K562 (cell line): ENCODE measurements around the gene KLHL6. TPM values are rescaled to one million over a fixed set of nuclear protein-coding genes. Genes with fewer than 3 reads are reported as not detected.

Source experiments
- ATAC-seq: fragments of 200-7000 bp; cut with Tn5 transposase; 3 replicates; pipeline ENCODE4 v1.9.1; 2020; ENCODE audit warnings: moderate library complexity
- BruUV-seq: library from RNA; stranded (reverse); fragments of 400-500 nt; replicated peaks from 2 replicates; lab custom pipeline; 2021; lab: Mats Ljungman, UMichigan
- CTCF ChIA-PET: fragments of 300-600 bp; formaldehyde crosslinking; extraction: SDS; loops from one replicate; lab custom pipeline; 2021; ENCODE audit warnings: low intra/inter-chr PET ratio; lab: Yijun Ruan, JAX
- POLR2A ChIA-PET: fragments of 300-600, 350-650 bp; sonication (Branson Sonifier 250); formaldehyde crosslinking; extraction: SDS; loops from one replicate; lab custom pipeline; 2021; ENCODE audit warnings: antibody characterized with exemption, inconsistent platforms; lab: Yijun Ruan, JAX
- DNase-seq, 4 experiments: peaks; one replicate each; pipeline versions ENCODE4 v3.0.0 to v3.0.0-alpha.2; 2011 to 2018; ENCODE audit warnings: low spot score in 3 of 4, mixed read lengths in 3 of 4; ENCODE audit errors: extremely low read depth in 1 of 4
- FAIRE-seq: peaks from 2 replicates; lab custom pipeline; 2011; peaks lifted over from hg19 to GRCh38; lab: Jason Lieb, UNC
- H2AFZ ChIP-seq: 2 replicates; pipeline ENCODE4 v1.6.0; 2011; ENCODE audit warnings: low read depth, low read length, control low read depth, inconsistent platforms
- H3K27ac ChIP-seq: fragments of 200-600 bp; 3 replicates; pipeline ENCODE4 v1.8.0; 2011; ENCODE audit warnings: low read depth, mild to moderate bottlenecking, control low read depth, inconsistent platforms, low read length, moderate library complexity, mixed read lengths; ENCODE audit errors: extremely low read depth
- H3K27me3 ChIP-seq, 2 experiments: fragments of 300-600 bp in 1 of 2; 2 replicates in 1 of 2; 3 replicates in 1 of 2; pipeline versions ENCODE4 v1.6.0 to v1.8.0; 2011; ENCODE audit warnings: inconsistent platforms in 2 of 2, low read length in 2 of 2, mild to moderate bottlenecking in 1 of 2, mixed read lengths in 1 of 2, moderate library complexity in 1 of 2; ENCODE audit not compliant: control insufficient read depth in 2 of 2, insufficient read depth in 2 of 2
- H3K36me3 ChIP-seq: fragments of 300-600 bp; 3 replicates; pipeline ENCODE4 v1.8.0; 2011; ENCODE audit warnings: mild to moderate bottlenecking, low read length, inconsistent platforms; ENCODE audit not compliant: control insufficient read depth, insufficient read depth
- H3K4me1 ChIP-seq, 2 experiments: fragments of 200-600 bp in 1 of 2; replicated peaks in 1 of 2; 2 replicates in 1 of 2; 3 replicates in 1 of 2; pipeline versions ENCODE4 v1.5.1 to v1.8.0; 2011; ENCODE audit warnings: inconsistent platforms in 2 of 2, low read length in 2 of 2, mild to moderate bottlenecking in 1 of 2, mixed read lengths in 1 of 2, moderate library complexity in 1 of 2; ENCODE audit not compliant: control insufficient read depth in 2 of 2, insufficient read depth in 2 of 2
- H3K4me2 ChIP-seq: 2 replicates; pipeline ENCODE4 v1.6.1; 2011; ENCODE audit warnings: low read length, control low read depth, inconsistent platforms, mixed read lengths; ENCODE audit not compliant: insufficient read depth
- H3K4me3 ChIP-seq: fragments of 200-600 bp; sonication (generic), shearing (Covaris generic); 2 replicates; pipeline ENCODE4 v1.5.1; 2016; ENCODE audit warnings: control low read depth, inconsistent platforms
- H3K79me2 ChIP-seq: fragments of 200-600 bp; 3 replicates; pipeline ENCODE4 v1.8.0; 2011; ENCODE audit warnings: low read length, inconsistent platforms; ENCODE audit not compliant: control insufficient read depth, insufficient read depth
- H3K9ac ChIP-seq, 2 experiments: 2 replicates each; pipeline versions ENCODE4 v1.6.0 to v1.6.1; 2011; ENCODE audit warnings: low read depth in 2 of 2, low read length in 2 of 2, control low read depth in 1 of 2, inconsistent platforms in 1 of 2, mild to moderate bottlenecking in 1 of 2, mixed read lengths in 1 of 2; ENCODE audit not compliant: insufficient read depth in 1 of 2
- H3K9me1 ChIP-seq: one replicate; pipeline ENCODE4 v1.6.0; 2011; ENCODE audit warnings: inconsistent platforms, mild to moderate bottlenecking, low read length, moderate library complexity; ENCODE audit not compliant: control insufficient read depth, insufficient read depth
- H3K9me3 ChIP-seq: replicated peaks from 2 replicates; pipeline ENCODE4 v1.5.1; 2011; ENCODE audit warnings: low read depth, low read length, inconsistent platforms; ENCODE audit not compliant: control insufficient read depth, insufficient read depth
- H4K20me1 ChIP-seq: replicated peaks from 2 replicates; pipeline ENCODE4 v1.6.1; 2011; ENCODE audit warnings: low read length, inconsistent platforms, mixed read lengths; ENCODE audit not compliant: control insufficient read depth, insufficient read depth
- CBFA2T2 ChIP-seq: fragments of 450-650 bp; conservative IDR thresholded peaks from 2 replicates; pipeline ENCODE4 v1.6.1; 2017; ENCODE audit warnings: mild to moderate bottlenecking
- CEBPG ChIP-seq, 3 experiments: fragments of 200-800 bp in 1 of 3; sonication (Bioruptor generic) in 1 of 3; sonication (generic) in 1 of 3; formaldehyde crosslinking in 1 of 3; IDR thresholded peaks in 2 of 3; conservative IDR thresholded peaks in 1 of 3; 2 replicates each; pipeline versions ENCODE4 v1.6.1 to v1.8.0; 2016 to 2022; ENCODE audit warnings: missing compliant biosample characterization in 2 of 3, missing genetic modification characterization in 2 of 3, mild to moderate bottlenecking in 1 of 3, missing genetic modification reagents in 1 of 3
- CSDE1 ChIP-seq, 2 experiments: fragments of 450-650 bp; IDR thresholded peaks; 2 replicates each; pipeline ENCODE4 v1.6.1; 2016; ENCODE audit warnings: mild to moderate bottlenecking in 1 of 2
- EZH2 ChIP-seq: IDR thresholded peaks from 2 replicates; pipeline ENCODE4 v1.6.1; 2012; ENCODE audit warnings: low read depth, mild to moderate bottlenecking, inconsistent platforms, low read length, borderline replicate concordance
- GABPB1 ChIP-seq: sonication (generic); formaldehyde crosslinking; IDR thresholded peaks from 2 replicates; pipeline ENCODE4 v1.8.0; 2022; ENCODE audit warnings: mild to moderate bottlenecking, missing genetic modification reagents
- HSF4 ChIP-seq: fragments of 250-450 bp; sonication (Bioruptor Pico); IDR thresholded peaks from 2 replicates; pipeline ENCODE4 v2.1.2; 2022; ENCODE audit warnings: mild to moderate bottlenecking, moderate library complexity, borderline replicate concordance
- KHSRP ChIP-seq: fragments of 450-650 bp; IDR thresholded peaks from 2 replicates; pipeline ENCODE4 v1.6.1; 2017
- TCF7 ChIP-seq: sonication (generic); IDR thresholded peaks from 2 replicates; pipeline ENCODE4 v1.6.1; 2016; ENCODE audit warnings: antibody characterized with exemption, borderline replicate concordance
- ZBTB17 ChIP-seq: fragments of 450-650 bp; formaldehyde crosslinking; IDR thresholded peaks from 2 replicates; pipeline ENCODE4 v1.4.0; 2020; ENCODE audit warnings: mild to moderate bottlenecking
- ZNF583 ChIP-seq: fragments of 250-450 bp; sonication (Bioruptor Pico); IDR thresholded peaks from 2 replicates; pipeline ENCODE4 v1.4.0; 2020
- WGBS: fragments of 100-300 bp; shearing (Covaris generic); methylation state at CpG from one replicate; pipeline ENCODE4 v1.1.6; 2016; ENCODE audit warnings: low coverage, mixed read lengths; ENCODE audit not compliant: insufficient coverage; ENCODE audit errors: missing lambda C conversion rate; 5-methylcytosine and 5-hydroxymethylcytosine counted together
- in situ Hi-C: fragments of 300-500 bp; cut with MboI; formaldehyde crosslinking; loops from 4 replicates; pipeline ENCODE4 v1.15.0; 2018; ENCODE audit warnings: inconsistent platforms, mixed read lengths
- intact Hi-C: fragments of 100-400 bp; cut with micrococcal nuclease; formaldehyde crosslinking; loops from 2 replicates; pipeline ENCODE4 v1.14.2; 2022
- polyA plus RNA-seq, 8 experiments: library from polyadenylated mRNA; depleted of rRNA in 4 of 8; stranded (reverse) in 5 of 8; unstranded in 3 of 8; fragments of >200 nt; fragmentation: Nextera tagmentation in 2 of 8; fragmentation: Illumina TruSeq in 1 of 8; extraction: Ambion mirVana in 2 of 8; extraction: Trizol in 1 of 8; gene quantifications; 2 replicates each; pipeline versions ENCODE4 v1.2.1 to v1.2.3, GENCODE V29; 2011 to 2014; ENCODE audit warnings: inconsistent platforms in 1 of 8, missing spikeins in 1 of 8
- total RNA-seq, 7 experiments: library from RNA; depleted of rRNA in 6 of 7; stranded (reverse); fragments of >200 nt in 6 of 7; fragmentation: Illumina TruSeq in 2 of 7; extraction: Trizol in 2 of 7; gene quantifications; 2 replicates each; pipeline versions ENCODE4 v1.2.1 to v1.2.3, GENCODE V29; 2011 to 2021; ENCODE audit warnings: low replicate concordance in 1 of 7
- TF ChIP-seq, protein P1 (sequence below): fragments of 450-650 bp; formaldehyde crosslinking; IDR thresholded peaks from 2 replicates; pipeline ENCODE4 v1.4.0; 2022; ENCODE audit warnings: mild to moderate bottlenecking, moderate library complexity
- TF ChIP-seq, protein P2 (sequence below), 3 experiments: fragments of 200-800 bp in 1 of 3; sonication (Bioruptor generic) in 1 of 3; sonication (generic) in 1 of 3; formaldehyde crosslinking in 1 of 3; IDR thresholded peaks; 2 replicates each; pipeline versions ENCODE4 v1.6.1 to v1.8.0; 2016 to 2022; ENCODE audit warnings: mild to moderate bottlenecking in 2 of 3, missing compliant biosample characterization in 2 of 3, missing genetic modification characterization in 2 of 3, missing genetic modification reagents in 1 of 3

Gene KLHL6
- total and polyA plus RNA-seq, 9 of the 15 experiments (the other 6 are each of a cell fraction or from before 2014, with no cell fraction given), result 0.18 to 2.1 (median 1.4) TPM

DNA sequence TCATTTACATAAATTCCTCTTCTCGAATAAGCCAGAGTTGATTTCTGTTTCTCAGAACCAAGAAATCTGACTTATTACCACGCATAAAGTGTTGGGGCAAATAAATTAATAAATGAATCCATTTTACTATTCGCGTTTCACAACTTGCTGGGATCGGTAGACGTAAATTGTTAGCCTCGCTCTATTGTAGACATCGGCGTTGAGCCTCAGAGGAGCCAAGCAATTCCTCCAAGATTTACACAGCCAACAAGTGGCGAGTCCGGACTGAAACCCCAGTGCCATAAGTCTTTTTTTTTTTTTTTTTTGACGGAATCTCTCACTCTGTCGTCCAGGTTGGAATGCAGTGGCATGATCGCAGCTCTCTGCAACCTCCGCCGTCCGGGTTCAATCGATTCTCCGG lies 8.9 kb downstream of the KLHL6 start:
- in situ Hi-C loops, result no loop called here
- no peaks in the 10 kb centered on the region for H3K9me1 ChIP-seq
- H3K27me3 ChIP-seq, result no peaks in the 10 kb centered on the region
- H2AFZ ChIP-seq, result no peak overlapping the region
- H4K20me1 ChIP-seq, result no peaks in the 10 kb centered on the region
- DNase-seq (no peak), FAIRE-seq (no peak)
- no peak overlapping the region for H3K4me2 ChIP-seq
- no TSS peak for BruUV-seq
- no peak overlapping the region for H3K27ac ChIP-seq
- CTCF ChIA-PET, result no interaction called here
- H3K4me1 ChIP-seq, result no peaks in the 10 kb centered on the region; a peak in 1 of 5 replicates
- no peak for TF ChIP-seq EZH2
- no peak for TF ChIP-seq CBFA2T2
- no peak for TF ChIP-seq CSDE1 (IDR thresholded peaks at IDR 0.05)
- no peak for TF ChIP-seq ZBTB17 (CRISPR knock-in tag)
- TF ChIP-seq, all 486 proteins: peak for 0
- no peak overlapping the region for H3K9ac ChIP-seq
- H3K79me2 ChIP-seq, result no peaks in the 10 kb centered on the region
- H3K36me3 ChIP-seq, result no peaks in the 10 kb centered on the region
- no peak overlapping the region for H3K4me3 ChIP-seq
- WGBS, result 63% methylated on average over 15 of the region's 19 CpGs
- no peak for ATAC-seq
- POLR2A ChIA-PET, result no interaction called here
- H3K9me3 ChIP-seq, result no peaks in the 10 kb centered on the region
- intact Hi-C loops, result no loop called here

DNA sequence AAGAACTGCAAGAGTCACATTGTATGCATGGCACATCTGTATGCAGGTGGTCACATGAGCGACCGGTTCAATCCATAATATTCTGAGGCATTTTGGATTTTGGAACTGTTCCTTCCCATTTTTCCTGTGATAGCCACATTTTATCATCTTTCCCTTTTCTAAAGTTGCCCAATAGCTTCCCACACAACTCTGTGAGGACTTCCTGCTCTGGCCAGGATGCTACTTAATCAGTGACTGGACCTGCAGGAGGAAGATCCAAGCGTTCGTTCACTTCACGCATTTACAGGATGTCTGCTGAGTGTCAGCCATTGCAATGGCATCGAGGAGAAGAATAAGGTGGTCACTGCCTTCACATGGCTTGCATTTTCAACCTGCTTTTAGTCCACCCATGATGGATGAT lies 9.8 kb downstream of the KLHL6 start:
- Histone ChIP-seq H3K27ac (no peak overlapping the region), H2AFZ (no peak overlapping the region), H3K4me2 (no peak overlapping the region), H3K79me2 (no peaks in the 10 kb centered on the region), H3K9ac (no peak overlapping the region), H4K20me1 (no peaks in the 10 kb centered on the region), H3K9me1 (no peaks in the 10 kb centered on the region), H3K4me3 (no peak overlapping the region), H3K4me1 (no peaks in the 10 kb centered on the region; a peak in 1 of 5 replicates)
- 51% methylated on average over 6 of the region's 6 CpGs for WGBS
- ATAC-seq, result no peak
- in situ Hi-C loops, result no loop called here
- TF ChIP-seq ZNF583, result no peak
- no peak for TF ChIP-seq TCF7
- TF ChIP-seq KHSRP, result no peak
- TF ChIP-seq CEBPG (CRISPR knock-in tag; IDR thresholded peaks at IDR 0.05), result no peak
- peak in 1 of 2 experiments; percentile 54; a peak in 2 of 4 replicates for TF ChIP-seq CEBPG (tag; conservative IDR thresholded peaks at IDR 0.05 in 1 of 2, IDR thresholded peaks at IDR 0.05 in 1 of 2)
- TF ChIP-seq, protein P1, sequence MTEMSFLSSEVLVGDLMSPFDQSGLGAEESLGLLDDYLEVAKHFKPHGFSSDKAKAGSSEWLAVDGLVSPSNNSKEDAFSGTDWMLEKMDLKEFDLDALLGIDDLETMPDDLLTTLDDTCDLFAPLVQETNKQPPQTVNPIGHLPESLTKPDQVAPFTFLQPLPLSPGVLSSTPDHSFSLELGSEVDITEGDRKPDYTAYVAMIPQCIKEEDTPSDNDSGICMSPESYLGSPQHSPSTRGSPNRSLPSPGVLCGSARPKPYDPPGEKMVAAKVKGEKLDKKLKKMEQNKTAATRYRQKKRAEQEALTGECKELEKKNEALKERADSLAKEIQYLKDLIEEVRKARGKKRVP (CRISPR knock-in tag), result no peak
- TF ChIP-seq, protein P2, sequence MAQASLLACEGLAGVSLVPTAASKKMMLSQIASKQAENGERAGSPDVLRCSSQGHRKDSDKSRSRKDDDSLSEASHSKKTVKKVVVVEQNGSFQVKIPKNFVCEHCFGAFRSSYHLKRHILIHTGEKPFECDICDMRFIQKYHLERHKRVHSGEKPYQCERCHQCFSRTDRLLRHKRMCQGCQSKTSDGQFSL (CRISPR knock-in tag; IDR thresholded peaks at IDR 0.05), result no peak
- TF ChIP-seq, protein P2 (tag; IDR thresholded peaks at IDR 0.05), result no peak
- no peak for TF ChIP-seq GABPB1 (CRISPR knock-in tag)
- no peak for TF ChIP-seq HSF4 (CRISPR knock-in tag)
- TF ChIP-seq, all 486 proteins: peak for 1
- ChIA-PET POLR2A (interaction anchor here (1.2 kb wide), 1 partner anchor 13 kb away, joined by 3 read pairs; no protein-coding TSS in a partner anchor), CTCF (no interaction called here)
- BruUV-seq, result no TSS peak
- FAIRE-seq (peak; percentile 23), DNase-seq (no peak)
- Histone ChIP-seq H3K27me3 (no peaks in the 10 kb centered on the region), H3K36me3 (no peaks in the 10 kb centered on the region), H3K9me3 (no peaks in the 10 kb centered on the region)
- intact Hi-C loops, result no loop called here
